PC-3 (cell line): ENCODE results near the gene SEC31B.

Experiments used
- EZH2 ChIP-seq: fragments of 300-600 bp; sonication (generic); IDR thresholded peaks from one replicate; pipeline ENCODE4 v1.6.1; 2017; ENCODE audit warnings: antibody characterized with exemption, mild to moderate bottlenecking, low read length; ENCODE audit not compliant: unreplicated experiment
- EZH2phosphoT487 ChIP-seq: fragments of 300-600 bp; sonication (generic); IDR thresholded peaks from 2 replicates; pipeline ENCODE4 v1.6.1; 2018; ENCODE audit warnings: mild to moderate bottlenecking, antibody characterized with exemption, low read length, borderline replicate concordance
- TF ChIP-seq, protein P1 (sequence below): fragments of 300-600 bp; sonication (generic); conservative IDR thresholded peaks from 2 replicates; pipeline ENCODE4 v1.5.1; 2017; ENCODE audit warnings: antibody characterized with exemption, low read depth, mild to moderate bottlenecking, low read length

DNA sequence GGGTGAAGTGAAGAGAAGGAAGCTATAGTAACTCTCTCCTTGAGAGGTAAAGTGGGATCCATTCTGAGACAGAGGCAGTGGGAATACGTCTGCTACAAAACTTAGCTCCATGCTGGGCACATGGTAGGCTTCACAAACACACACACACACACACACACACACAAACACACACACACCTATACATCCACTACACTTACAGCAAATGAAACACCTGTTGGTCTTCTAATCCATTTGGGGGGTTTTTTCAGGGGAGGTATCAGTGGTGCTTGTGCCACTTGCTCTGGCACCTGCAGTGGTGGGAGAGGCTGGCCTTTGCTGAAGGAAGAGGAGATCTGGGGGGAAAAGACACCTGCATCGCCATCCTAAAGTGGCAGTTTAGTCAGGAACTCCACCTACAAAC, 14.5 kb downstream of the SEC31B start:
- TF ChIP-seq, protein P1, sequence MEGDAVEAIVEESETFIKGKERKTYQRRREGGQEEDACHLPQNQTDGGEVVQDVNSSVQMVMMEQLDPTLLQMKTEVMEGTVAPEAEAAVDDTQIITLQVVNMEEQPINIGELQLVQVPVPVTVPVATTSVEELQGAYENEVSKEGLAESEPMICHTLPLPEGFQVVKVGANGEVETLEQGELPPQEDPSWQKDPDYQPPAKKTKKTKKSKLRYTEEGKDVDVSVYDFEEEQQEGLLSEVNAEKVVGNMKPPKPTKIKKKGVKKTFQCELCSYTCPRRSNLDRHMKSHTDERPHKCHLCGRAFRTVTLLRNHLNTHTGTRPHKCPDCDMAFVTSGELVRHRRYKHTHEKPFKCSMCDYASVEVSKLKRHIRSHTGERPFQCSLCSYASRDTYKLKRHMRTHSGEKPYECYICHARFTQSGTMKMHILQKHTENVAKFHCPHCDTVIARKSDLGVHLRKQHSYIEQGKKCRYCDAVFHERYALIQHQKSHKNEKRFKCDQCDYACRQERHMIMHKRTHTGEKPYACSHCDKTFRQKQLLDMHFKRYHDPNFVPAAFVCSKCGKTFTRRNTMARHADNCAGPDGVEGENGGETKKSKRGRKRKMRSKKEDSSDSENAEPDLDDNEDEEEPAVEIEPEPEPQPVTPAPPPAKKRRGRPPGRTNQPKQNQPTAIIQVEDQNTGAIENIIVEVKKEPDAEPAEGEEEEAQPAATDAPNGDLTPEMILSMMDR = no peak
- no peak for TF ChIP-seq EZH2phosphoT487
- TF ChIP-seq EZH2 = no peak
